HEK293T (cell line): ENCODE data around the gene TSPYL2.

Source experiments
- FOXM1 ChIP-seq: fragments of 450-650 bp; IDR thresholded peaks from 2 replicates; pipeline ENCODE4 v1.6.1; 2017; ENCODE audit warnings: mild to moderate bottlenecking, borderline replicate concordance
- SP1 ChIP-seq: fragments of 450-650 bp; IDR thresholded peaks from 2 replicates; pipeline ENCODE4 v1.6.1; 2017

DNA sequence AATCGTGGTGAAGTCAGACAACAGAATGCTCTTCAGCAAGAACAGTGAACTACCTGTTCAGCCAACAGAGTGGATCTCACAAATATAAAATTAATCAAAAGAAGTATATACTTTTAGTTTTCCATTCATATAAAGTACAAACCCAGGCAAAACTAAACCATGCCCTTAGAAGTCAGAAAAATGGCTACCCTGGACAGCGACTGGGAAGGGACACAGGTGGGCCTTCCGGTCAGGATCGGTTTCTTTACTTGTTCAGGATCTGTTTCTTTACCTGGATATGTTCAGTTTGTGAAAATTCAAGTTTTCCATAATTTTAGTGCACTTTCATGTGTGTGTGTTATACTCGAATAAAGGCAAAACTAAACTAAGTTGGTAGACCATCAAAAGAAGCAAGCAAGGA lies 46.0 kb upstream of the TSPYL2 start:
- TF ChIP-seq FOXM1 (no peak), SP1 (no peak)
